HG03439 (cell line): Measurements from ENCODE around the gene MMP10.

Experiments used
- ATAC-seq: cut with Tn5 transposase; IDR thresholded peaks from one replicate; pipeline ENCODE4 v1.9.1; 2021; ENCODE audit warnings: mild to moderate bottlenecking, moderate library complexity; ENCODE audit not compliant: unreplicated experiment

Gene MMP10

DNA sequence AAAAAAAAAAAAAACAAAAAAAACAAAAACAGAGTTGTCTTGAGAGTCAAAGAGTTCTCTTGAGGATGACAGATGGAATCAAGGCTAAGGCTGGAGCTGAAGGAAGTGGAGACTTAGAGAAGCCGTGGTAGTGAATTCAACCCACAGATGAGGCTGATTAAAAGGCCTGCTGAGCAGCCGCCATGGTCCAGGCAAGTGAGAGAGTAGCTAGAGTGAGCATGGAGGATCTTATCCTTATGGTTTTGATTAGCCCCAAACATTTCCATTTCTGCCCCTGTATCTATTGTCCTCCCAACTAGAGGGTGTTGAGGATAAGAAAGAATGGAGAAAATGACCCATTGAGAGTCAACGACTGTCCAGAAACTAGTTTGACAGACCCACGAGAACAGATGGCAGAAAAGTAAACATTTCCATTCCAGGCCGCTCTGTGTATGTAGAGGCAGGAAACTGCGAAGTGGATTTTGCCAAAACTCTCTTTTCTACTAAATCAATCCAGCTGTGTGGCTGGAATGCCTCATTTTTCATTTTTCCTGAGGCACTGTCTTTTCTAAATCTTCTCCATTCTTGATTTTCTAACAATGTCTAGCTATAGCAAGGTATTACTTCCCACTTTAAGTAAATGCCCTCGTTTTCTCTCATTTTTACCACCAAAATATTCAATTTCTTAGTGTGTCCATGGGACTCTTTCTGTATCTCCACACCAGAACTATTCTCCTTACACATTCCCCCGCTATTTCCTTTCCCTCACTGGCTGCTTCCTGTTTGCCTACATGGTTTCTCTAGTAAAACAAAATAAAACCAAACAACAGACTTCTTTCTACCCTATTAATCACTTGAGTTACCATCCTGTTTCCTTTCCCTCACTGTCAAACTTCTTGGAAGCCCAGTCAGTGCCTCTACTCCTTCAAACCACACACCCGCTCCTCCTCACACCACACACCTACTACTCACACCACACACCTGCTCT lies 50.3 kb downstream of the MMP10 start:
- ATAC-seq: no peak

DNA sequence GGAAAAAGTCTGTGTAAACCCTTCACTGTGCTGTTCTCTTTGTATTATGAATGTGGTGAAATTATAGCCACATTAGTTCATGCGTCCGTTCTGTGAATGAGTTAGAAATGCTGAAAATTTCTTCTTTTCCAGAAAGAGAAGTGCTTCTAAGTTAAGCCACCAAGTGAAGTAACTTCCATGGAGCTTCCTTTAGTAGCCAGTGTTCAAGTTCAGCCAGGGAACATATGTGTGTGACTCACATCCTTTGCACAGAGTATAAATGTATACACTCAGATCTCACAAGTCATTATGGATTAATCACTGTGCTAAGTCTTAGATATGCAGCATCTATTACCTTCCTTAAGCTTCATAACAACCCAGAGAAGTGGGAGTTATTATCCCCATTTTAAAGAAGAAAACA lies 52.5 kb downstream of the MMP10 start:
- no peak for ATAC-seq

DNA sequence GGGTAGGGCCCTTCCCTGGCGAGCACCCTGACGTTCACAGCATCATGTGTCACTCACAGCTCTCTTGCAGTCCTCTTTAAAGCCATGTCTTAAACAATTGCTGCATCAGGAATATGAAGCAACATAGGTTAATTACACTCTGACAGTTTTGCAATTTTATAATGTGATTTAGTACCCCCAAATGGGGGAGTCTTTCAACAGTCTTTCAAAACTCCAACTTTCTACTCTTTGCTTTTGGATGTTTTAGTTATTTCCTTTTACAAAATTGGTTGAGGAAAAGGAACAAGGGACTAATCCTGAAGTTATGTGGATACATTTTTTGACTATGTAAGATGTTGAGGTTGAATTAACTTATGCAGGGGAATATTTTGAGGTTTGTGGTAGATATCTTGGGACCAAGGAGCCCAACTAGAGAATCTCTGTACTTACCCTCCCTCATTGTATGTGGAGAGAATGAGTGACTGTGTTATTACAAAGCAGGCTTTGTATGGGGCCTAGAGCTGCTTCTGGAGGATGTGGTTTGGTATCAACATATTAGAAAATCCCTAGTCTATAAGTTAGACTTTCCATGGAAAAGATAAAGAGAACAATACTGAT lies 55.4 kb downstream of the MMP10 start, which contains the start of gene MMP8:
TSS of gene MMP8 (minus strand) at position 51 of the 597 bp plus-strand sequence. CDS start 99 bp downstream, outside the sequence.
- ATAC-seq: no peak

DNA sequence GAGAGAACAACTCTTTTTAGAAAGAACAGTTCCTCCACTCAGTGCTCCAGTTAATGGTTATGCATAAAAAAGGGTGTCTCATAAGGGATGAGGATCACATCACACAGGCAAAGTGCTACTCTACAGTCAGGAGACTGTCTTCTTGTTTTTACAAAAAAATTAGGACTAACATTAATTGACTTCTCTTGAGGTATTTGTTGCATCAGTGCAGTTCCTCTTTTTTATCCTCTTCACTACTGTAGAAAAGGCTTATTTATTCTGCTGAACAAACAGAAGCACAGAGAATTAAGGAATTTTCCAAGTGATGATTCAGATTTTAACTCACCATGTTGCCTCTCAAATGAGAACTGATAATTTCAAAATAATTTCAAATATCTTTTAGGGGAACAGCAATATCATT lies 57.6 kb downstream of the MMP10 start:
- ATAC-seq: no peak
